ENCODE results near the gene DNAJB11. TPM values are rescaled to one million over a fixed set of nuclear protein-coding genes. Genes with fewer than 3 reads are reported as not detected.
A peak's percentile ranks its signal among the peaks of the same experiment; 100 is the strongest.

Gene DNAJB11
- total RNA-seq, 1 donor from 2014 or later, result 57.6 TPM

- peaks cover 5% of the 10 kb centered on the region for H3K9me3 Mint-ChIP-seq (ENCODE audit: unreplicated experiment)
- TF ChIP-seq, protein P1, sequence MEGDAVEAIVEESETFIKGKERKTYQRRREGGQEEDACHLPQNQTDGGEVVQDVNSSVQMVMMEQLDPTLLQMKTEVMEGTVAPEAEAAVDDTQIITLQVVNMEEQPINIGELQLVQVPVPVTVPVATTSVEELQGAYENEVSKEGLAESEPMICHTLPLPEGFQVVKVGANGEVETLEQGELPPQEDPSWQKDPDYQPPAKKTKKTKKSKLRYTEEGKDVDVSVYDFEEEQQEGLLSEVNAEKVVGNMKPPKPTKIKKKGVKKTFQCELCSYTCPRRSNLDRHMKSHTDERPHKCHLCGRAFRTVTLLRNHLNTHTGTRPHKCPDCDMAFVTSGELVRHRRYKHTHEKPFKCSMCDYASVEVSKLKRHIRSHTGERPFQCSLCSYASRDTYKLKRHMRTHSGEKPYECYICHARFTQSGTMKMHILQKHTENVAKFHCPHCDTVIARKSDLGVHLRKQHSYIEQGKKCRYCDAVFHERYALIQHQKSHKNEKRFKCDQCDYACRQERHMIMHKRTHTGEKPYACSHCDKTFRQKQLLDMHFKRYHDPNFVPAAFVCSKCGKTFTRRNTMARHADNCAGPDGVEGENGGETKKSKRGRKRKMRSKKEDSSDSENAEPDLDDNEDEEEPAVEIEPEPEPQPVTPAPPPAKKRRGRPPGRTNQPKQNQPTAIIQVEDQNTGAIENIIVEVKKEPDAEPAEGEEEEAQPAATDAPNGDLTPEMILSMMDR (IDR thresholded peaks at IDR 0.05; ENCODE audit: partially characterized antibody, unreplicated experiment), result no peak
- no peak for DNase-seq
- no peak overlapping the region for H3K27ac Mint-ChIP-seq (ENCODE audit: unreplicated experiment)
- peaks cover 1% of the 10 kb centered on the region for H3K4me1 Mint-ChIP-seq (ENCODE audit: low read depth, unreplicated experiment)
- H3K36me3 Mint-ChIP-seq (ENCODE audit: unreplicated experiment), result no peaks in the 10 kb centered on the region
- H3K4me3 Mint-ChIP-seq (ENCODE audit: unreplicated experiment), result no peak overlapping the region
- peaks cover 2% of the 10 kb centered on the region for H3K27me3 Mint-ChIP-seq (ENCODE audit: unreplicated experiment)
These were observed 43.7 kb downstream of the DNAJB11 start for GRCh38 chr3:186614266-186614596.

- TF ChIP-seq, protein P1 (IDR thresholded peaks at IDR 0.05; ENCODE audit: partially characterized antibody, unreplicated experiment), result peak; percentile 96
- Mint-ChIP-seq H3K27me3 (ENCODE audit: unreplicated experiment) (peaks cover 2% of the 10 kb centered on the region), H3K4me1 (ENCODE audit: low read depth, unreplicated experiment) (peaks cover 1% of the 10 kb centered on the region), H3K36me3 (ENCODE audit: unreplicated experiment) (no peaks in the 10 kb centered on the region), H3K9me3 (ENCODE audit: unreplicated experiment) (peaks cover 5% of the 10 kb centered on the region), H3K4me3 (ENCODE audit: unreplicated experiment) (no peak overlapping the region), H3K27ac (ENCODE audit: unreplicated experiment) (peak overlapping the region; percentile 60)
- peak; percentile 88 for DNase-seq
These were observed 44.3 kb downstream of the DNAJB11 start for GRCh38 chr3:186614597-186615483.

- H3K9me3 Mint-ChIP-seq (ENCODE audit: unreplicated experiment), result peaks cover 5% of the 10 kb centered on the region
- no peaks in the 10 kb centered on the region for H3K36me3 Mint-ChIP-seq (ENCODE audit: unreplicated experiment)
- no peak overlapping the region for H3K4me3 Mint-ChIP-seq (ENCODE audit: unreplicated experiment)
- no peak for DNase-seq
- peaks cover 1% of the 10 kb centered on the region for H3K4me1 Mint-ChIP-seq (ENCODE audit: low read depth, unreplicated experiment)
- peaks cover 2% of the 10 kb centered on the region for H3K27me3 Mint-ChIP-seq (ENCODE audit: unreplicated experiment)
- no peak overlapping the region for H3K27ac Mint-ChIP-seq (ENCODE audit: unreplicated experiment)
- TF ChIP-seq, protein P1 (IDR thresholded peaks at IDR 0.05; ENCODE audit: partially characterized antibody, unreplicated experiment), result no peak
These were observed 45.7 kb downstream of the DNAJB11 start for GRCh38 chr3:186616299-186616617.

- peak overlapping the region; percentile 38 for H3K27ac Mint-ChIP-seq (ENCODE audit: unreplicated experiment)
- TF ChIP-seq, protein P1 (IDR thresholded peaks at IDR 0.05; ENCODE audit: partially characterized antibody, unreplicated experiment), result peak; percentile 87
- H3K36me3 Mint-ChIP-seq (ENCODE audit: unreplicated experiment), result no peaks in the 10 kb centered on the region
- peak; percentile 86 for DNase-seq
- H3K9me3 Mint-ChIP-seq (ENCODE audit: unreplicated experiment), result peaks cover 5% of the 10 kb centered on the region
- peak overlapping the region; percentile 73 for H3K4me3 Mint-ChIP-seq (ENCODE audit: unreplicated experiment)
- H3K4me1 Mint-ChIP-seq (ENCODE audit: low read depth, unreplicated experiment), result peaks cover 1% of the 10 kb centered on the region
- H3K27me3 Mint-ChIP-seq (ENCODE audit: unreplicated experiment), result peaks cover 2% of the 10 kb centered on the region
These were observed 46.8 kb downstream of the DNAJB11 start for GRCh38 chr3:186617036-186617946.

Measured in glutamatergic neuron (in vitro differentiated cells).